HepG2 (cell line): ENCODE results near the gene ATG16L2. TPM values are rescaled to one million over a fixed set of nuclear protein-coding genes. Genes with fewer than 3 reads are reported as not detected.
A peak's percentile ranks its signal among the peaks of the same experiment; 100 is the strongest.

Source experiments
- ATAC-seq: fragments of 200-7000 bp; cut with Tn5 transposase; 3 replicates; pipeline ENCODE4 v1.9.1; 2020; ENCODE audit warnings: mild to moderate bottlenecking, moderate library complexity
- BruUV-seq: library from RNA; stranded (reverse); fragments of 400-500 nt; replicated peaks from 2 replicates; lab custom pipeline; 2021; lab: Mats Ljungman, UMichigan
- CTCF ChIA-PET: fragments of 300-600 bp; formaldehyde crosslinking; extraction: SDS; loops from one replicate; lab custom pipeline; 2021; ENCODE audit warnings: low total read pairs, inconsistent platforms, low intra/inter-chr PET ratio; lab: Yijun Ruan, JAX
- POLR2A ChIA-PET: fragments of 350-600 bp; sonication (Branson Sonifier 250); formaldehyde crosslinking; loops from one replicate; lab custom pipeline; 2020; ENCODE audit warnings: antibody characterized with exemption, inconsistent platforms; lab: Yijun Ruan, JAX
- DNase-seq: peaks from one replicate; pipeline ENCODE4 v3.0.0-alpha.2; 2015; ENCODE audit warnings: low spot score
- FAIRE-seq: peaks from 3 replicates; lab custom pipeline; 2011; peaks lifted over from hg19 to GRCh38; lab: Jason Lieb, UNC
- H2AFZ ChIP-seq: one replicate; pipeline ENCODE4 v1.6.1; 2011; ENCODE audit warnings: low read length, inconsistent platforms
- H3K27ac ChIP-seq: fragments of 300-600 bp; 3 replicates; pipeline ENCODE4 v1.8.0; 2011; ENCODE audit warnings: mixed run types, mild to moderate bottlenecking, mixed read lengths, low read length, inconsistent platforms; ENCODE audit not compliant: insufficient read depth; ENCODE audit errors: extremely low read length
- H3K27me3 ChIP-seq, 2 experiments: fragments of 200-600 bp in 1 of 2; 2 replicates in 1 of 2; 3 replicates in 1 of 2; pipeline versions ENCODE4 v1.6.0 to v1.8.0; 2011; ENCODE audit warnings: low read length in 2 of 2, mild to moderate bottlenecking in 2 of 2, moderate library complexity in 2 of 2, inconsistent platforms in 1 of 2; ENCODE audit not compliant: insufficient read depth in 2 of 2, control insufficient read depth in 1 of 2
- H3K36me3 ChIP-seq, 2 experiments: fragments of 200-600 bp in 1 of 2; replicated peaks in 1 of 2; 2 replicates in 1 of 2; 3 replicates in 1 of 2; pipeline versions ENCODE4 v1.5.1 to v1.8.0; 2011; ENCODE audit warnings: low read length in 2 of 2, inconsistent platforms in 1 of 2; ENCODE audit not compliant: insufficient read depth in 2 of 2, control insufficient read depth in 1 of 2
- H3K4me1 ChIP-seq: 2 replicates; pipeline ENCODE4 v1.5.1; 2012; ENCODE audit warnings: low read length, inconsistent platforms; ENCODE audit not compliant: insufficient read depth
- H3K4me2 ChIP-seq: 2 replicates; pipeline ENCODE4 v1.6.0; 2011; ENCODE audit warnings: low read depth, low read length, inconsistent platforms
- H3K4me3 ChIP-seq, 3 experiments: fragments of 200-600 bp in 1 of 3; sonication (generic), shearing (Covaris generic) in 1 of 3; replicated peaks in 1 of 3; 2 replicates each; pipeline ENCODE4 v1.5.1; 2011 to 2016; ENCODE audit warnings: low read length in 3 of 3, inconsistent platforms in 2 of 3, low read depth in 2 of 3, mild to moderate bottlenecking in 2 of 3, control low read depth in 1 of 3, mixed read lengths in 1 of 3; ENCODE audit not compliant: insufficient read depth in 1 of 3
- H3K79me2 ChIP-seq: one replicate; pipeline ENCODE4 v1.6.1; 2011; ENCODE audit warnings: low read length, inconsistent platforms; ENCODE audit not compliant: insufficient read depth
- H3K9ac ChIP-seq: 2 replicates; pipeline ENCODE4 v1.6.0; 2011; ENCODE audit warnings: mild to moderate bottlenecking, low read depth, low read length, inconsistent platforms; ENCODE audit not compliant: insufficient read depth
- H3K9me3 ChIP-seq: 2 replicates; pipeline ENCODE4 v1.5.1; 2012; ENCODE audit warnings: mild to moderate bottlenecking, low read length
- H4K20me1 ChIP-seq: 2 replicates; pipeline ENCODE4 v1.6.0; 2011; ENCODE audit warnings: inconsistent platforms, mild to moderate bottlenecking, low read length, moderate library complexity; ENCODE audit not compliant: insufficient read depth
- CSRNP1 ChIP-seq: sonication (generic); formaldehyde crosslinking; IDR thresholded peaks from 2 replicates; pipeline ENCODE4 v1.8.1; 2023; ENCODE audit warnings: mild to moderate bottlenecking, missing genetic modification reagents
- E2F1 ChIP-seq: sonication (generic); formaldehyde crosslinking; IDR thresholded peaks from 2 replicates; pipeline ENCODE4 v1.5.0; 2020; ENCODE audit warnings: missing genetic modification reagents
- SNAPC2 ChIP-seq: sonication (generic); formaldehyde crosslinking; IDR thresholded peaks from 2 replicates; pipeline ENCODE4 v1.8.1; 2022; ENCODE audit warnings: mild to moderate bottlenecking, missing genetic modification reagents
- TARDBP ChIP-seq: sonication (generic); formaldehyde crosslinking; IDR thresholded peaks from 2 replicates; pipeline ENCODE4 v1.8.0; 2022; ENCODE audit warnings: mild to moderate bottlenecking, missing genetic modification reagents
- WGBS: methylation state at CpG from one replicate; pipeline ENCODE4 v1.1.6; 2017; ENCODE audit warnings: low lambda C conversion rate; 5-methylcytosine and 5-hydroxymethylcytosine counted together
- in situ Hi-C: cut with HindIII; loops from 2 replicates; pipeline ENCODE4 v1.10.0; 2017; ENCODE audit warnings: low pct_unique_long_range_greater_than_20kb; ENCODE audit not compliant: extremely low pct_ligation_motif_present
- intact Hi-C: fragments of 100-400 bp; cut with micrococcal nuclease; formaldehyde crosslinking; loops from one replicate; pipeline ENCODE4 v1.10.0; 2022; ENCODE audit not compliant: unreplicated experiment
- polyA plus RNA-seq, 8 experiments: library from polyadenylated mRNA; depleted of rRNA in 3 of 8; stranded (reverse) in 7 of 8; unstranded in 1 of 8; fragments of >200 nt; fragmentation: Illumina TruSeq in 4 of 8; extraction: Trizol in 4 of 8; gene quantifications; 2 replicates each; pipeline versions ENCODE4 v1.2.1 to v1.2.3, GENCODE V29; 2011 to 2016; ENCODE audit warnings: low read depth in 4 of 8, missing spikeins in 1 of 8, mixed read lengths in 1 of 8; ENCODE audit not compliant: insufficient read depth in 1 of 8
- total RNA-seq, 5 experiments: library from RNA; depleted of rRNA; stranded (reverse); fragments of >200 nt; fragmentation: Illumina TruSeq; extraction: Trizol; gene quantifications; 2 replicates each; pipeline ENCODE4 v1.2.3, GENCODE V29; 2016; ENCODE audit warnings: low read depth in 1 of 5

The ATG16L2 gene
- total and polyA plus RNA-seq, 2 of the 13 experiments (the other 11 are each of a cell fraction or from before 2014, with no cell fraction given): 6.2 to 14.8 TPM

GRCh38 chr11:72793076-72793424 lies 21.2 kb upstream of the ATG16L2 start:
- peaks cover 61% of the 10 kb centered on the region for H3K4me1 ChIP-seq
- H3K27me3 ChIP-seq: no peaks in the 10 kb centered on the region
- no peak for FAIRE-seq
- H3K9me3 ChIP-seq: no peaks in the 10 kb centered on the region
- ChIA-PET CTCF (interaction anchor here (1.4 to 2.9 kb wide), 5 partner anchors 11 to 68 kb away, joined by 6 to 27 read pairs (median 7); no protein-coding TSS in a partner anchor), POLR2A (interaction anchor here (1.0 to 3.9 kb wide), 5 partner anchors 15 to 365 kb away, joined by 3 to 103 read pairs (median 22); no protein-coding TSS in a partner anchor)
- peak overlapping the region; percentile 95 for H3K4me2 ChIP-seq
- peak overlapping the region; percentile 41; the same call in 1 of the 2 replicates for H3K9ac ChIP-seq
- peak overlapping the region; percentile 16 for H2AFZ ChIP-seq
- BruUV-seq: no TSS peak
- peak overlapping the region in 1 of 3 experiments; percentile 80; a peak in 1 of 6 replicates for H3K4me3 ChIP-seq
- 86% methylated on average over 2 of the region's 2 CpGs for WGBS
- no peaks in the 10 kb centered on the region for H4K20me1 ChIP-seq
- H3K27ac ChIP-seq: peak overlapping the region; percentile 65
- H3K36me3 ChIP-seq: no peaks in the 10 kb centered on the region
- intact Hi-C loops: loop anchor here (1.0 kb wide), 1 partner anchor 27 kb away; no protein-coding TSS in a partner anchor
- TF ChIP-seq TARDBP (CRISPR knock-in tag) (0 out of 2 replicates have a peak, but pooled peaks have one; percentile 24), E2F1 (no peak), SNAPC2 (CRISPR knock-in tag) (0 out of 2 replicates have a peak, but pooled peaks have one; percentile 11), CSRNP1 (CRISPR knock-in tag) (0 out of 2 replicates have a peak, but pooled peaks have one; percentile 12)
- TF ChIP-seq, all 625 proteins: peak for 3
- H3K79me2 ChIP-seq: no peaks in the 10 kb centered on the region
- ATAC-seq (no peak), DNase-seq (no peak)
- in situ Hi-C loops: loop anchor here (5.0 kb wide), 1 partner anchor 41 kb away; the partner anchor contains the start of gene ARAP1
